Muscle layer of duodenum (tissue), 2 donors: ENCODE results near the gene GRIK1.

Source experiments
- H3K27ac ChIP-seq: one replicate; pipeline ENCODE4 v1.7.0; 2013; ENCODE audit warnings: mild to moderate bottlenecking, low read length
- H3K27me3 ChIP-seq: one replicate; pipeline ENCODE4 v1.7.0; 2013; ENCODE audit warnings: low read depth, mild to moderate bottlenecking, control low read depth, low read length
- H3K36me3 ChIP-seq, 2 donors: one replicate each; pipeline ENCODE4 v1.7.0; 2013; ENCODE audit warnings: low read length in 2 of 2, control low read depth in 1 of 2, mild to moderate bottlenecking in 1 of 2; ENCODE audit not compliant: insufficient read depth in 2 of 2, control insufficient read depth in 1 of 2
- H3K4me1 ChIP-seq, 2 donors: one replicate each; pipeline ENCODE4 v1.7.0; 2013; ENCODE audit warnings: low read length in 2 of 2, mild to moderate bottlenecking in 2 of 2, control low read depth in 1 of 2, moderate library complexity in 1 of 2; ENCODE audit not compliant: insufficient read depth in 2 of 2, control insufficient read depth in 1 of 2
- H3K4me3 ChIP-seq, 2 donors: one replicate each; pipeline ENCODE4 v1.7.0; 2013; ENCODE audit warnings: low read length in 2 of 2, low read depth in 1 of 2, mild to moderate bottlenecking in 1 of 2
- H3K9me3 ChIP-seq, 2 donors: one replicate each; pipeline ENCODE4 v1.7.0; 2013; ENCODE audit warnings: low read length in 2 of 2, control low read depth in 1 of 2, mild to moderate bottlenecking in 1 of 2; ENCODE audit not compliant: control insufficient read depth in 1 of 2
- donor health status: healthy.

Gene GRIK1

GRCh38 chr21:29805105-29805504 is 134.7 kb downstream of the GRIK1 start:
- H3K27ac ChIP-seq = no peak overlapping the region
- H3K27me3 ChIP-seq = no peaks in the 10 kb centered on the region
- H3K4me1 ChIP-seq = no peaks in the 10 kb centered on the region

GRCh38 chr21:29803191-29803590 is 136.6 kb downstream of the GRIK1 start:
- no peak overlapping the region for H3K4me3 ChIP-seq

More at GRCh38 chr21:29805105-29805504, 134.7 kb downstream of the GRIK1 start:
- Histone ChIP-seq H3K9me3 (no peaks in the 10 kb centered on the region), H3K4me3 (no peak overlapping the region), H3K36me3 (no peaks in the 10 kb centered on the region)

GRCh38 chr21:29801122-29801521 is 138.7 kb downstream of the GRIK1 start:
- H3K9me3 ChIP-seq = no peaks in the 10 kb centered on the region
- H3K36me3 ChIP-seq = no peaks in the 10 kb centered on the region
- no peak overlapping the region for H3K4me3 ChIP-seq
- no peaks in the 10 kb centered on the region for H3K27me3 ChIP-seq
- H3K4me1 ChIP-seq = no peaks in the 10 kb centered on the region
- H3K27ac ChIP-seq = no peak overlapping the region

More at GRCh38 chr21:29803191-29803590, 136.6 kb downstream of the GRIK1 start:
- no peak overlapping the region for H3K27ac ChIP-seq
- no peaks in the 10 kb centered on the region for H3K9me3 ChIP-seq
- no peaks in the 10 kb centered on the region for H3K36me3 ChIP-seq
- H3K4me1 ChIP-seq = no peaks in the 10 kb centered on the region
- H3K27me3 ChIP-seq = no peaks in the 10 kb centered on the region

GRCh38 chr21:29800056-29800455 is 139.7 kb downstream of the GRIK1 start:
- no peak overlapping the region for H3K4me3 ChIP-seq
- H3K27me3 ChIP-seq = no peaks in the 10 kb centered on the region
- H3K36me3 ChIP-seq = no peaks in the 10 kb centered on the region
- no peak overlapping the region for H3K27ac ChIP-seq
- H3K9me3 ChIP-seq = no peaks in the 10 kb centered on the region
- no peaks in the 10 kb centered on the region for H3K4me1 ChIP-seq

GRCh38 chr21:29798840-29799239 is 141.0 kb downstream of the GRIK1 start:
- H3K9me3 ChIP-seq = no peaks in the 10 kb centered on the region
- no peaks in the 10 kb centered on the region for H3K36me3 ChIP-seq
- no peaks in the 10 kb centered on the region for H3K27me3 ChIP-seq
- no peak overlapping the region for H3K27ac ChIP-seq
- no peak overlapping the region for H3K4me3 ChIP-seq
- H3K4me1 ChIP-seq = no peaks in the 10 kb centered on the region

- Histone ChIP-seq H3K4me3 (no peak overlapping the region), H3K9me3 (no peaks in the 10 kb centered on the region), H3K36me3 (no peaks in the 10 kb centered on the region), H3K27me3 (no peaks in the 10 kb centered on the region), H3K27ac (no peak overlapping the region), H3K4me1 (no peaks in the 10 kb centered on the region)
These were observed 142.6 kb downstream of the GRIK1 start for GRCh38 chr21:29797155-29797554.

GRCh38 chr21:29793712-29794111 is 146.1 kb downstream of the GRIK1 start:
- no peaks in the 10 kb centered on the region for H3K4me1 ChIP-seq
- H3K27ac ChIP-seq = no peak overlapping the region
- H3K36me3 ChIP-seq = no peaks in the 10 kb centered on the region
- H3K27me3 ChIP-seq = no peaks in the 10 kb centered on the region
- no peak overlapping the region for H3K4me3 ChIP-seq
- H3K9me3 ChIP-seq = no peaks in the 10 kb centered on the region

- H3K9me3 ChIP-seq = no peaks in the 10 kb centered on the region
- H3K4me3 ChIP-seq = no peak overlapping the region
- no peaks in the 10 kb centered on the region for H3K27me3 ChIP-seq
- H3K4me1 ChIP-seq = no peaks in the 10 kb centered on the region
- H3K27ac ChIP-seq = no peak overlapping the region
- H3K36me3 ChIP-seq = no peaks in the 10 kb centered on the region
These were observed 150.4 kb downstream of the GRIK1 start for GRCh38 chr21:29789393-29789792.

- Histone ChIP-seq H3K27ac (no peak overlapping the region), H3K36me3 (no peaks in the 10 kb centered on the region), H3K9me3 (no peaks in the 10 kb centered on the region), H3K4me3 (no peak overlapping the region), H3K4me1 (no peaks in the 10 kb centered on the region), H3K27me3 (no peaks in the 10 kb centered on the region)
These were observed 151.0 kb downstream of the GRIK1 start for GRCh38 chr21:29788752-29789151.

GRCh38 chr21:29787361-29787909 is 152.4 kb downstream of the GRIK1 start:
- H3K9me3 ChIP-seq = no peaks in the 10 kb centered on the region
- no peaks in the 10 kb centered on the region for H3K36me3 ChIP-seq
- H3K27me3 ChIP-seq = no peaks in the 10 kb centered on the region
- no peaks in the 10 kb centered on the region for H3K4me1 ChIP-seq
- H3K4me3 ChIP-seq = no peak overlapping the region
- H3K27ac ChIP-seq = no peak overlapping the region

- H3K4me1 ChIP-seq = no peaks in the 10 kb centered on the region
- H3K4me3 ChIP-seq = no peak overlapping the region
- no peak overlapping the region for H3K27ac ChIP-seq
- H3K27me3 ChIP-seq = no peaks in the 10 kb centered on the region
- no peaks in the 10 kb centered on the region for H3K36me3 ChIP-seq
- no peaks in the 10 kb centered on the region for H3K9me3 ChIP-seq
These were observed 153.1 kb downstream of the GRIK1 start for GRCh38 chr21:29786496-29787360.
